HepG2 (cell line): ENCODE measurements around the gene SQSTM1. TPM values are rescaled to one million over a fixed set of nuclear protein-coding genes. Genes with fewer than 3 reads are reported as not detected.

Source experiments
- EED ChIP-seq: sonication (generic); formaldehyde crosslinking; IDR thresholded peaks from 2 replicates; pipeline ENCODE4 v1.5.0; 2020; ENCODE audit warnings: mild to moderate bottlenecking, missing genetic modification reagents
- NCOA1 ChIP-seq: sonication (generic); formaldehyde crosslinking; IDR thresholded peaks from 2 replicates; pipeline ENCODE4 v1.9.0; 2021; ENCODE audit warnings: missing genetic modification reagents
- SMARCE1 ChIP-seq: fragments of 450-650 bp; IDR thresholded peaks from 2 replicates; pipeline ENCODE4 v1.6.1; 2017; ENCODE audit warnings: borderline replicate concordance
- SMC3 ChIP-seq: IDR thresholded peaks from 2 replicates; pipeline ENCODE4 v1.6.1; 2011; ENCODE audit warnings: low read length, improper control_type of control experiment
- SOX6 ChIP-seq, 2 experiments: fragments of 450-650 bp in 1 of 2; sonication (generic) in 1 of 2; formaldehyde crosslinking in 1 of 2; IDR thresholded peaks; 2 replicates each; pipeline versions ENCODE4 v1.4.0 to v1.6.1; 2017 to 2020; ENCODE audit warnings: antibody characterized with exemption in 1 of 2, mild to moderate bottlenecking in 1 of 2, missing genetic modification reagents in 1 of 2
- TBP ChIP-seq: sonication (generic); formaldehyde crosslinking; IDR thresholded peaks from 2 replicates; pipeline ENCODE4 v1.5.0; 2020; ENCODE audit warnings: missing genetic modification reagents
- TOPORS ChIP-seq: sonication (generic); formaldehyde crosslinking; IDR thresholded peaks from 2 replicates; pipeline ENCODE4 v1.8.0; 2023; ENCODE audit warnings: mild to moderate bottlenecking, missing genetic modification reagents
- ZNF10 ChIP-seq: sonication (generic); formaldehyde crosslinking; IDR thresholded peaks from 2 replicates; pipeline ENCODE4 v1.4.0; 2020; ENCODE audit warnings: mild to moderate bottlenecking, low read depth, missing genetic modification reagents, borderline replicate concordance
- ZNF569 ChIP-seq: sonication (generic); formaldehyde crosslinking; IDR thresholded peaks from 2 replicates; pipeline ENCODE4 v1.5.0; 2020; ENCODE audit warnings: mild to moderate bottlenecking, missing genetic modification reagents, moderate library complexity, borderline replicate concordance
- polyA plus RNA-seq, 8 experiments: library from polyadenylated mRNA; depleted of rRNA in 3 of 8; stranded (reverse) in 7 of 8; unstranded in 1 of 8; fragments of >200 nt; fragmentation: Illumina TruSeq in 4 of 8; extraction: Trizol in 4 of 8; gene quantifications; 2 replicates each; pipeline versions ENCODE4 v1.2.1 to v1.2.3, GENCODE V29; 2011 to 2016; ENCODE audit warnings: low read depth in 4 of 8, missing spikeins in 1 of 8, mixed read lengths in 1 of 8; ENCODE audit not compliant: insufficient read depth in 1 of 8
- total RNA-seq, 5 experiments: library from RNA; depleted of rRNA; stranded (reverse); fragments of >200 nt; fragmentation: Illumina TruSeq; extraction: Trizol; gene quantifications; 2 replicates each; pipeline ENCODE4 v1.2.3, GENCODE V29; 2016; ENCODE audit warnings: low read depth in 1 of 5
- TF ChIP-seq, protein P1 (sequence below): sonication (generic); formaldehyde crosslinking; IDR thresholded peaks from 2 replicates; pipeline ENCODE4 v1.5.0; 2020; ENCODE audit warnings: mild to moderate bottlenecking, missing genetic modification reagents
- TF ChIP-seq, protein P2 (sequence below): IDR thresholded peaks from 2 replicates; pipeline ENCODE4 v1.6.1; 2016; ENCODE audit warnings: low read depth, missing genetic modification reagents, missing compliant biosample characterization
- TF ChIP-seq, protein P3 (sequence below): sonication (generic); formaldehyde crosslinking; IDR thresholded peaks from 2 replicates; pipeline ENCODE4; 2020; ENCODE audit warnings: missing genetic modification reagents, mild to moderate bottlenecking, borderline replicate concordance
- TF ChIP-seq, protein P4 (sequence below): sonication (generic); formaldehyde crosslinking; IDR thresholded peaks from 2 replicates; pipeline ENCODE4 v1.4.0; 2020; ENCODE audit warnings: missing genetic modification reagents, low read depth, mild to moderate bottlenecking, borderline replicate concordance
- TF ChIP-seq, protein P5 (sequence below): sonication (generic); formaldehyde crosslinking; IDR thresholded peaks from 2 replicates; pipeline ENCODE4 v1.5.0; 2020; ENCODE audit warnings: mild to moderate bottlenecking, missing genetic modification reagents, moderate library complexity

Gene SQSTM1
- total and polyA plus RNA-seq, 2 of the 13 experiments (the other 11 are each of a cell fraction or from before 2014, with no cell fraction given), result 90.9 to 160 TPM

DNA sequence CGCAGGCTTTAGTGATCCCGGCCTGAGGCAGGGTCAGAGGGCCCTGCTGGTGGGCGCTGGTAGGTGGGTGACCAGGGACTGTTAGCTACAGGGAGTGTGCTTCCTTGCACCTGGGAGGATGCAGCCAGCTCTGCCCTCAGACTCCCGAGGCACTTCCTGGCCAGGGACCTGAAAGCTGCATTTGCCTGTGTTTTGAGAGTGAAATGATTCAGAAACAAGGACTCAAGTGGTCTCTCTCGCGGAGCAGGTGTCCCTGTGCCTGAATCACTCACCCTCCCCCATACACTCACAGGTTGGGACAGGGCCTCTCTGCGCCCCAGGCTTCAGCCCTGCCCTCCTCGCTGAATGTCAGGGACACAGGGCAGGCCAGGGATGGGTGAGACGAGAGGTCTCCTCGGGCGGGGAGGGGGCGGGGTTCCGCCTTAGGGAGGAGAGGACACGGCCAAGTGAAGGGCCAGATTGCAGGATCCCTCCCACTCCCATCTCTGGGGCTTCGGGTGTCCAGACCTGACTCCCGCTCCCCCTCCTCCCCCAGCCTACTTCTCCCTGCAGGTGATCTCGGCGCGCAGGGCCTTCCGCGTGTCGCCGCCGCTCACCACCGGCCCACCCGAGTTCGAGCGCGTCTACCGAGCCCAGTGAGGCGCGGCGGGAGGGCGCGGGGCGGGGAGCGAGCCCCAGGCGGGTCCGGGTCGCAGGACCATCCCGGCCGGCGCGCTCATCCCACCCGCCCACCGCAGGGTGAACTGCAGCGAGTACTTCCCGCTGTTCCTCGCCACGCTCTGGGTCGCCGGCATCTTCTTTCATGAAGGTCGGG lies 25.4 kb upstream of the SQSTM1 start (continued):
- TF ChIP-seq, protein P1, sequence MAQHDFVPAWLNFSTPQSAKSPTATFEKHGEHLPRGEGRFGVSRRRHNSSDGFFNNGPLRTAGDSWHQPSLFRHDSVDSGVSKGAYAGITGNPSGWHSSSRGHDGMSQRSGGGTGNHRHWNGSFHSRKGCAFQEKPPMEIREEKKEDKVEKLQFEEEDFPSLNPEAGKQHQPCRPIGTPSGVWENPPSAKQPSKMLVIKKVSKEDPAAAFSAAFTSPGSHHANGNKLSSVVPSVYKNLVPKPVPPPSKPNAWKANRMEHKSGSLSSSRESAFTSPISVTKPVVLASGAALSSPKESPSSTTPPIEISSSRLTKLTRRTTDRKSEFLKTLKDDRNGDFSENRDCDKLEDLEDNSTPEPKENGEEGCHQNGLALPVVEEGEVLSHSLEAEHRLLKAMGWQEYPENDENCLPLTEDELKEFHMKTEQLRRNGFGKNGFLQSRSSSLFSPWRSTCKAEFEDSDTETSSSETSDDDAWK (CRISPR knock-in tag), result no peak
- TF ChIP-seq SMARCE1 (no peak), TBP (CRISPR knock-in tag) (no peak), ZNF10 (CRISPR knock-in tag) (no peak), TOPORS (CRISPR knock-in tag) (peak; percentile 33; the same call in 1 of the 2 replicates), SOX6 (IDR thresholded peaks at IDR 0.05) (no peak), SOX6 (CRISPR knock-in tag; IDR thresholded peaks at IDR 0.05) (0 out of 2 replicates have a peak, but pooled peaks have one; percentile 10), SMC3 (no peak), NCOA1 (CRISPR knock-in tag) (no peak), EED (CRISPR knock-in tag) (peak; percentile 39; the same call in 1 of the 2 replicates), ZNF569 (CRISPR knock-in tag) (no peak)
- TF ChIP-seq, protein P2, sequence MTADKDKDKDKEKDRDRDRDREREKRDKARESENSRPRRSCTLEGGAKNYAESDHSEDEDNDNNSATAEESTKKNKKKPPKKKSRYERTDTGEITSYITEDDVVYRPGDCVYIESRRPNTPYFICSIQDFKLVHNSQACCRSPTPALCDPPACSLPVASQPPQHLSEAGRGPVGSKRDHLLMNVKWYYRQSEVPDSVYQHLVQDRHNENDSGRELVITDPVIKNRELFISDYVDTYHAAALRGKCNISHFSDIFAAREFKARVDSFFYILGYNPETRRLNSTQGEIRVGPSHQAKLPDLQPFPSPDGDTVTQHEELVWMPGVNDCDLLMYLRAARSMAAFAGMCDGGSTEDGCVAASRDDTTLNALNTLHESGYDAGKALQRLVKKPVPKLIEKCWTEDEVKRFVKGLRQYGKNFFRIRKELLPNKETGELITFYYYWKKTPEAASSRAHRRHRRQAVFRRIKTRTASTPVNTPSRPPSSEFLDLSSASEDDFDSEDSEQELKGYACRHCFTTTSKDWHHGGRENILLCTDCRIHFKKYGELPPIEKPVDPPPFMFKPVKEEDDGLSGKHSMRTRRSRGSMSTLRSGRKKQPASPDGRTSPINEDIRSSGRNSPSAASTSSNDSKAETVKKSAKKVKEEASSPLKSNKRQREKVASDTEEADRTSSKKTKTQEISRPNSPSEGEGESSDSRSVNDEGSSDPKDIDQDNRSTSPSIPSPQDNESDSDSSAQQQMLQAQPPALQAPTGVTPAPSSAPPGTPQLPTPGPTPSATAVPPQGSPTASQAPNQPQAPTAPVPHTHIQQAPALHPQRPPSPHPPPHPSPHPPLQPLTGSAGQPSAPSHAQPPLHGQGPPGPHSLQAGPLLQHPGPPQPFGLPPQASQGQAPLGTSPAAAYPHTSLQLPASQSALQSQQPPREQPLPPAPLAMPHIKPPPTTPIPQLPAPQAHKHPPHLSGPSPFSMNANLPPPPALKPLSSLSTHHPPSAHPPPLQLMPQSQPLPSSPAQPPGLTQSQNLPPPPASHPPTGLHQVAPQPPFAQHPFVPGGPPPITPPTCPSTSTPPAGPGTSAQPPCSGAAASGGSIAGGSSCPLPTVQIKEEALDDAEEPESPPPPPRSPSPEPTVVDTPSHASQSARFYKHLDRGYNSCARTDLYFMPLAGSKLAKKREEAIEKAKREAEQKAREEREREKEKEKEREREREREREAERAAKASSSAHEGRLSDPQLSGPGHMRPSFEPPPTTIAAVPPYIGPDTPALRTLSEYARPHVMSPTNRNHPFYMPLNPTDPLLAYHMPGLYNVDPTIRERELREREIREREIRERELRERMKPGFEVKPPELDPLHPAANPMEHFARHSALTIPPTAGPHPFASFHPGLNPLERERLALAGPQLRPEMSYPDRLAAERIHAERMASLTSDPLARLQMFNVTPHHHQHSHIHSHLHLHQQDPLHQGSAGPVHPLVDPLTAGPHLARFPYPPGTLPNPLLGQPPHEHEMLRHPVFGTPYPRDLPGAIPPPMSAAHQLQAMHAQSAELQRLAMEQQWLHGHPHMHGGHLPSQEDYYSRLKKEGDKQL (CRISPR knock-in tag), result no peak
- TF ChIP-seq, protein P3, sequence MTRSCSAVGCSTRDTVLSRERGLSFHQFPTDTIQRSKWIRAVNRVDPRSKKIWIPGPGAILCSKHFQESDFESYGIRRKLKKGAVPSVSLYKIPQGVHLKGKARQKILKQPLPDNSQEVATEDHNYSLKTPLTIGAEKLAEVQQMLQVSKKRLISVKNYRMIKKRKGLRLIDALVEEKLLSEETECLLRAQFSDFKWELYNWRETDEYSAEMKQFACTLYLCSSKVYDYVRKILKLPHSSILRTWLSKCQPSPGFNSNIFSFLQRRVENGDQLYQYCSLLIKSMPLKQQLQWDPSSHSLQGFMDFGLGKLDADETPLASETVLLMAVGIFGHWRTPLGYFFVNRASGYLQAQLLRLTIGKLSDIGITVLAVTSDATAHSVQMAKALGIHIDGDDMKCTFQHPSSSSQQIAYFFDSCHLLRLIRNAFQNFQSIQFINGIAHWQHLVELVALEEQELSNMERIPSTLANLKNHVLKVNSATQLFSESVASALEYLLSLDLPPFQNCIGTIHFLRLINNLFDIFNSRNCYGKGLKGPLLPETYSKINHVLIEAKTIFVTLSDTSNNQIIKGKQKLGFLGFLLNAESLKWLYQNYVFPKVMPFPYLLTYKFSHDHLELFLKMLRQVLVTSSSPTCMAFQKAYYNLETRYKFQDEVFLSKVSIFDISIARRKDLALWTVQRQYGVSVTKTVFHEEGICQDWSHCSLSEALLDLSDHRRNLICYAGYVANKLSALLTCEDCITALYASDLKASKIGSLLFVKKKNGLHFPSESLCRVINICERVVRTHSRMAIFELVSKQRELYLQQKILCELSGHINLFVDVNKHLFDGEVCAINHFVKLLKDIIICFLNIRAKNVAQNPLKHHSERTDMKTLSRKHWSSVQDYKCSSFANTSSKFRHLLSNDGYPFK (CRISPR knock-in tag), result 0 out of 2 replicates have a peak, but pooled peaks have one; percentile 21
- TF ChIP-seq, protein P4, sequence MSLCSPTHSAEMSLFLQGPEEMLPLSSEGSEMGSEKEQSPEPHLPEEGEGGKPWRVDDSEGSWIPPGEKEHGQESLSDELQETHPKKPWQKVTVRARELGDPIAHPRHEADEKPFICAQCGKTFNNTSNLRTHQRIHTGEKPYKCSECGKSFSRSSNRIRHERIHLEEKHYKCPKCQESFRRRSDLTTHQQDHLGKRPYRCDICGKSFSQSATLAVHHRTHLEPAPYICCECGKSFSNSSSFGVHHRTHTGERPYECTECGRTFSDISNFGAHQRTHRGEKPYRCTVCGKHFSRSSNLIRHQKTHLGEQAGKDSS (CRISPR knock-in tag), result no peak
- TF ChIP-seq, protein P5, sequence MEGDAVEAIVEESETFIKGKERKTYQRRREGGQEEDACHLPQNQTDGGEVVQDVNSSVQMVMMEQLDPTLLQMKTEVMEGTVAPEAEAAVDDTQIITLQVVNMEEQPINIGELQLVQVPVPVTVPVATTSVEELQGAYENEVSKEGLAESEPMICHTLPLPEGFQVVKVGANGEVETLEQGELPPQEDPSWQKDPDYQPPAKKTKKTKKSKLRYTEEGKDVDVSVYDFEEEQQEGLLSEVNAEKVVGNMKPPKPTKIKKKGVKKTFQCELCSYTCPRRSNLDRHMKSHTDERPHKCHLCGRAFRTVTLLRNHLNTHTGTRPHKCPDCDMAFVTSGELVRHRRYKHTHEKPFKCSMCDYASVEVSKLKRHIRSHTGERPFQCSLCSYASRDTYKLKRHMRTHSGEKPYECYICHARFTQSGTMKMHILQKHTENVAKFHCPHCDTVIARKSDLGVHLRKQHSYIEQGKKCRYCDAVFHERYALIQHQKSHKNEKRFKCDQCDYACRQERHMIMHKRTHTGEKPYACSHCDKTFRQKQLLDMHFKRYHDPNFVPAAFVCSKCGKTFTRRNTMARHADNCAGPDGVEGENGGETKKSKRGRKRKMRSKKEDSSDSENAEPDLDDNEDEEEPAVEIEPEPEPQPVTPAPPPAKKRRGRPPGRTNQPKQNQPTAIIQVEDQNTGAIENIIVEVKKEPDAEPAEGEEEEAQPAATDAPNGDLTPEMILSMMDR (CRISPR knock-in tag), result no peak
